ENCODE measurements around the gene LRFN5.

DNA sequence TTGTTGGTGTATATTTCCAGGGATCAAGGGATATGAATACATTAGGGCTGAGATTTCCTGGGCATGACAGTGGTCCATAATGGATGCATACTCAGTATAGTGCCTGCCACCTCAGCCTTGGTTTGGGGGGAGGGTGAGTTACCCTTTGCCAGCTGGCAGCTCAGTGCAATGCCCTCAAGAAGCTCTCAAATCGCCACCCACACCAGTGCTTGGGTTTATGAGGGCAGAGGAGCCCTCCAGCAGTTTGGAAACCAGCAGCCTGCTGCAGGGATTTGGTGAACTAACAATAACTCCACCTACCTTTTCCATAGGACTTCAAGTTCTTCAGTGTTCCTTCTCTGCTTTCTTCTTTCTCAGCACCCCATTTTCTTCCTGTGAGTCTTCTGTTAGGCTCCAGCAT lies 218.9 kb downstream of the LRFN5 start:
- TF ChIP-seq CTCF (IDR thresholded peaks at IDR 0.05; ENCODE audit: low read length) (no peak), EZH2 (IDR thresholded peaks at IDR 0.05; ENCODE audit: borderline replicate concordance, low read length) (no peak)

Data from OCI-LY1 (cell line).